Panc1 (cell line): Measurements from ENCODE around the gene CDH23.

Experiments
- CTCF ChIP-seq: fragments of 450-650 bp; IDR thresholded peaks from 2 replicates; pipeline ENCODE4 v1.5.1; 2017; ENCODE audit warnings: mild to moderate bottlenecking
- POLR2AphosphoS5 ChIP-seq: IDR thresholded peaks from 2 replicates; pipeline ENCODE4 v1.6.1; 2012; ENCODE audit warnings: mild to moderate bottlenecking, low read depth, low read length, moderate library complexity
- SIN3A ChIP-seq: IDR thresholded peaks from 2 replicates; pipeline ENCODE4 v1.6.1; 2012; ENCODE audit warnings: low read depth, mild to moderate bottlenecking, low read length, moderate library complexity, borderline replicate concordance; ENCODE audit not compliant: insufficient read depth
- TCF7L2 ChIP-seq: IDR thresholded peaks from 2 replicates; pipeline ENCODE4 v1.6.1; 2011; ENCODE audit warnings: mild to moderate bottlenecking, low read depth, low read length, inconsistent platforms

GRCh38 chr10:71810048-71810750 lies 413.5 kb downstream of the CDH23 start:
- no peak for TF ChIP-seq POLR2AphosphoS5
- TF ChIP-seq CTCF = no peak
- TF ChIP-seq TCF7L2 = no peak
- TF ChIP-seq SIN3A = no peak
